GM19452 (cell line): ENCODE measurements around the gene RNF111.
"Not testable (repeated sequence)": the region's sequence is repeated elsewhere in the genome, so short reads cannot be mapped to it uniquely, and the experiment has no call there.

Experiments
- ATAC-seq: cut with Tn5 transposase; IDR thresholded peaks from one replicate; pipeline ENCODE4 v1.9.1; 2021; ENCODE audit not compliant: unreplicated experiment

The RNF111 gene

GRCh38 chr15:59131456-59131855, 144.0 kb downstream of the RNF111 start:
- ATAC-seq = no peak

- ATAC-seq = no peak
These were observed 144.6 kb downstream of the RNF111 start for GRCh38 chr15:59131969-59132562.

- no peak for ATAC-seq
These were observed 146.5 kb downstream of the RNF111 start for GRCh38 chr15:59133929-59134427.

GRCh38 chr15:59137566-59137965, 150.1 kb downstream of the RNF111 start:
- no peak for ATAC-seq

- ATAC-seq = no peak
These were observed 150.8 kb downstream of the RNF111 start for GRCh38 chr15:59138243-59138642.

GRCh38 chr15:59140422-59141226, 153.2 kb downstream of the RNF111 start:
- ATAC-seq = no peak

- ATAC-seq = no peak
These were observed 155.8 kb downstream of the RNF111 start for GRCh38 chr15:59143281-59143680.

- ATAC-seq = not testable (repeated sequence)
These were observed 157.1 kb downstream of the RNF111 start for GRCh38 chr15:59144594-59144993.
